SKM-1 treated with dmso at 0.1 percent for 144 hours (cell line): ENCODE measurements around the gene IQCH.
A peak's percentile ranks its signal among the peaks of the same experiment; 100 is the strongest.

Source experiments
- DNase-seq: peaks from one replicate; lab custom pipeline; 2025; ENCODE audit not compliant: unreplicated experiment; lab: John Stamatoyannopoulos, UW

The IQCH gene

GRCh38 chr15:67480741-67481140, 226.2 kb downstream of the IQCH start:
- DNase-seq = no peak

GRCh38 chr15:67481680-67482079, 227.1 kb downstream of the IQCH start:
- no peak for DNase-seq

GRCh38 chr15:67495585-67495984, 241.0 kb downstream of the IQCH start:
- no peak for DNase-seq

- no peak for DNase-seq
These were observed 246.7 kb downstream of the IQCH start for GRCh38 chr15:67501177-67501835.

- no peak for DNase-seq
These were observed 247.4 kb downstream of the IQCH start for GRCh38 chr15:67501836-67502461.

- DNase-seq = no peak
These were observed 249.5 kb downstream of the IQCH start for GRCh38 chr15:67504056-67504455.

GRCh38 chr15:67504796-67505195, 250.2 kb downstream of the IQCH start:
- no peak for DNase-seq

GRCh38 chr15:67505675-67506572, 251.3 kb downstream of the IQCH start:
- DNase-seq = peak; percentile 35

GRCh38 chr15:67506775-67507747, 252.5 kb downstream of the IQCH start:
- DNase-seq = peak; percentile 13

- no peak for DNase-seq
These were observed 253.8 kb downstream of the IQCH start for GRCh38 chr15:67508407-67508806.

- DNase-seq = peak; percentile 7
These were observed 255.3 kb downstream of the IQCH start for GRCh38 chr15:67509918-67510317.

GRCh38 chr15:67510597-67511190, 256.1 kb downstream of the IQCH start:
- no peak for DNase-seq

- DNase-seq = no peak
These were observed 257.0 kb downstream of the IQCH start for GRCh38 chr15:67511606-67512005.

- DNase-seq = no peak
These were observed 257.6 kb downstream of the IQCH start for GRCh38 chr15:67512140-67512539.

GRCh38 chr15:67512933-67513714, 258.5 kb downstream of the IQCH start:
- DNase-seq = no peak

- DNase-seq = no peak
These were observed 260.5 kb downstream of the IQCH start for GRCh38 chr15:67515090-67515489.

GRCh38 chr15:67515557-67515956, 261.0 kb downstream of the IQCH start:
- no peak for DNase-seq

GRCh38 chr15:67520321-67521028, 265.9 kb downstream of the IQCH start:
- peak; percentile 68 for DNase-seq
